ENCODE measurements around the gene HIPK2.

DNA sequence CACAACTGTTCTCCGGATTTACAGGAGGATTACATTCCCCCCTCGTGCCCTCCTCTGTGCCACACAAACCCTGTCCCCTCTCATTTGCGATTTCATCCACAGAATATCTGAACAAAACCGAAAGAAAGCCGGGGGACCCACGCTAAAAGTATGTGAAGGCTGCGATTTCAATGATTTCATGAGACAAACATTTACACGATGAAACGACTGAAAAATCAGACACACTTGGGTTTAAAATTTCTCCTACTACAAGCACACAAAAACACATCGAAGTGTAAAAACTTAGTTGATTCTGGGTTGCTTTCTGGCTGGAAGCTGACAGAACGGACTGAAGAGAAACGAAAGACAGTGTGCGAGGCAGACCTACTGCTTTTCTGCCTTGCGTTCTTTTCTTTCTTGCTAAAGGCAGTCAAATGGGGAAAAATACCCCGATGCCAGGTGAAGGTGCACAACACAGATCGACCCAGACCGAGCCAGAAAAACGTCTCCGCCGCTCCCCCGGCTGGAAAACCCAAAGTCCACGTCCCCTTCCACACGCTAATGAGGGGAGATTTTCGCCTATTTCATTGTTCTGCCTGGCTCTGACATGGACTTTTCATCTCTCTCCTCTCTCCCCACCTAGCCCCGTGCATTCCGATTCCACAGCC, 1.2 kb downstream of the HIPK2 start:
- no peak for TF ChIP-seq EP300 (IDR thresholded peaks at IDR 0.05)
- TF ChIP-seq KDM1A (IDR thresholded peaks at IDR 0.05; ENCODE audit: low read depth): no peak
- no peak for TF ChIP-seq CTCF (IDR thresholded peaks at IDR 0.05)
- no peak for TF ChIP-seq MYC (IDR thresholded peaks at IDR 0.05; ENCODE audit: borderline replicate concordance, low read length)
- no peak for TF ChIP-seq POLR2A (IDR thresholded peaks at IDR 0.05; ENCODE audit: low read length)
- no peak; the same call in 1 of the 2 replicates for TF ChIP-seq MAX (IDR thresholded peaks at IDR 0.05)
- no peak for TF ChIP-seq EHMT2 (IDR thresholded peaks at IDR 0.05; ENCODE audit: low read depth)
- TF ChIP-seq ZSCAN20 (CRISPR knock-in tag; IDR thresholded peaks at IDR 0.05): no peak
- TF ChIP-seq, protein P1, sequence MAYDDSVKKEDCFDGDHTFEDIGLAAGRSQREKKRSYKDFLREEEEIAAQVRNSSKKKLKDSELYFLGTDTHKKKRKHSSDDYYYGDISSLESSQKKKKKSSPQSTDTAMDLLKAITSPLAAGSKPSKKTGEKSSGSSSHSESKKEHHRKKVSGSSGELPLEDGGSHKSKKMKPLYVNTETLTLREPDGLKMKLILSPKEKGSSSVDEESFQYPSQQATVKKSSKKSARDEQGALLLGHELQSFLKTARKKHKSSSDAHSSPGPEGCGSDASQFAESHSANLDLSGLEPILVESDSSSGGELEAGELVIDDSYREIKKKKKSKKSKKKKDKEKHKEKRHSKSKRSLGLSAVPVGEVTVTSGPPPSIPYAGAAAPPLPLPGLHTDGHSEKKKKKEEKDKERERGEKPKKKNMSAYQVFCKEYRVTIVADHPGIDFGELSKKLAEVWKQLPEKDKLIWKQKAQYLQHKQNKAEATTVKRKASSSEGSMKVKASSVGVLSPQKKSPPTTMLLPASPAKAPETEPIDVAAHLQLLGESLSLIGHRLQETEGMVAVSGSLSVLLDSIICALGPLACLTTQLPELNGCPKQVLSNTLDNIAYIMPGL (CRISPR knock-in tag; IDR thresholded peaks at IDR 0.05; ENCODE audit: borderline replicate concordance): no peak
- no peak for TF ChIP-seq PHF8 (IDR thresholded peaks at IDR 0.05; ENCODE audit: borderline replicate concordance, low read depth)
- TF ChIP-seq ESRRA (IDR thresholded peaks at IDR 0.05; ENCODE audit: borderline replicate concordance, low read length): no peak
- TF ChIP-seq RNF2 (IDR thresholded peaks at IDR 0.05; ENCODE audit: borderline replicate concordance, low read depth): no peak

Measured in A549 (cell line).